22Rv1 (cell line): Measurements from ENCODE around the gene SLC6A9.

Experiments used
- ZFX ChIP-seq: fragments of 450-650 bp; IDR thresholded peaks from 2 replicates; pipeline ENCODE4 v1.6.1; 2017; ENCODE audit warnings: antibody characterized with exemption, borderline replicate concordance
- TF ChIP-seq, protein P1 (sequence below): fragments of 450-650 bp; IDR thresholded peaks from 2 replicates; pipeline ENCODE4 v1.5.1; 2017; ENCODE audit warnings: mild to moderate bottlenecking

DNA sequence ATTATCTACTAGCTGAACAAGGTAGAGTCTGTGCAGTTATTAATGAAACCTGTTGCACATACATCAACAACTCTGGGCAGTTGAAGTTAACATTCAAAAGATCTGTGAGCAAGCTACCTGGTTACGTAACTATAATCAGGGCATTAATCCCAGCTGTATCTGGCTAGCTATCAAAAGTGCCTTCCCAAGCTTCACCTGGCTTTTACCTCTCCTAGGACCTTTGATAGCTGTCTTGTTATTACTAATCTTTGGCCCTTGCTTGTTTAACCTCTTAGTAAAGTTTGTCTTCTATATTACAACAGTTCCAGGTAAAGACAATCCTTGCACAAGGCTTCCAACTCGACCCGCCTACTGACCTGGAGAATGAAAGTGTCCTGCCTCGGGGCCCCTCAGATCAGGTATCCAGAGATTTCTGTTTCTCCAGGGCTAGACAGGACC, 29.6 kb upstream of the SLC6A9 start:
- TF ChIP-seq, protein P1, sequence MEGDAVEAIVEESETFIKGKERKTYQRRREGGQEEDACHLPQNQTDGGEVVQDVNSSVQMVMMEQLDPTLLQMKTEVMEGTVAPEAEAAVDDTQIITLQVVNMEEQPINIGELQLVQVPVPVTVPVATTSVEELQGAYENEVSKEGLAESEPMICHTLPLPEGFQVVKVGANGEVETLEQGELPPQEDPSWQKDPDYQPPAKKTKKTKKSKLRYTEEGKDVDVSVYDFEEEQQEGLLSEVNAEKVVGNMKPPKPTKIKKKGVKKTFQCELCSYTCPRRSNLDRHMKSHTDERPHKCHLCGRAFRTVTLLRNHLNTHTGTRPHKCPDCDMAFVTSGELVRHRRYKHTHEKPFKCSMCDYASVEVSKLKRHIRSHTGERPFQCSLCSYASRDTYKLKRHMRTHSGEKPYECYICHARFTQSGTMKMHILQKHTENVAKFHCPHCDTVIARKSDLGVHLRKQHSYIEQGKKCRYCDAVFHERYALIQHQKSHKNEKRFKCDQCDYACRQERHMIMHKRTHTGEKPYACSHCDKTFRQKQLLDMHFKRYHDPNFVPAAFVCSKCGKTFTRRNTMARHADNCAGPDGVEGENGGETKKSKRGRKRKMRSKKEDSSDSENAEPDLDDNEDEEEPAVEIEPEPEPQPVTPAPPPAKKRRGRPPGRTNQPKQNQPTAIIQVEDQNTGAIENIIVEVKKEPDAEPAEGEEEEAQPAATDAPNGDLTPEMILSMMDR = no peak
- no peak for TF ChIP-seq ZFX
